PC-3 (cell line): Measurements from ENCODE around the gene HMCN2. TPM values are rescaled to one million over a fixed set of nuclear protein-coding genes. Genes with fewer than 3 reads are reported as not detected.

Source experiments
- ATAC-seq: fragments of 200-7000 bp; cut with Tn5 transposase; 2 replicates; pipeline ENCODE4 v1.9.1; 2020; ENCODE audit warnings: mild to moderate bottlenecking, moderate library complexity
- BruUV-seq: library from RNA; stranded (reverse); fragments of 400-500 nt; replicated peaks from 2 replicates; lab custom pipeline; 2021; lab: Mats Ljungman, UMichigan
- CTCF ChIA-PET: fragments of 300-600 bp; sonication (Branson Sonifier 250); formaldehyde crosslinking; loops from one replicate; lab custom pipeline; 2022; ENCODE audit warnings: antibody characterized with exemption; lab: Charles Lee
- POLR2A ChIA-PET: fragments of 300-600 bp; sonication (Branson Sonifier 250); formaldehyde crosslinking; loops from one replicate; lab custom pipeline; 2022; ENCODE audit warnings: antibody characterized with exemption; ENCODE audit not compliant: unreplicated experiment; lab: Charles Lee
- DNase-seq: peaks from one replicate; pipeline ENCODE4 v3.0.0-alpha.2; 2015
- H2AFZ ChIP-seq: fragments of 300-600 bp; sonication (generic); 2 replicates; pipeline ENCODE4 v1.6.0; 2016; ENCODE audit warnings: antibody characterized with exemption, low read length
- H3F3A ChIP-seq: fragments of 300-600 bp; sonication (generic); one replicate; pipeline ENCODE4 v1.6.0; 2017; ENCODE audit warnings: antibody characterized with exemption, low read length, control low read depth, mild to moderate bottlenecking; ENCODE audit not compliant: unreplicated experiment
- H3K27ac ChIP-seq: fragments of 300-600 bp; sonication (generic); 2 replicates; pipeline ENCODE4 v1.5.1; 2016; ENCODE audit warnings: mild to moderate bottlenecking, low read length
- H3K27me3 ChIP-seq: fragments of 300-600 bp; sonication (generic); 2 replicates; pipeline ENCODE4 v1.6.1; 2016; ENCODE audit warnings: low read length, mixed read lengths
- H3K36me3 ChIP-seq: fragments of 300-600 bp; sonication (generic); 2 replicates; pipeline ENCODE4 v1.6.1; 2016; ENCODE audit warnings: low read depth, mixed run types, low read length, mixed read lengths
- H3K4me1 ChIP-seq: fragments of 300-600 bp; sonication (generic); 2 replicates; pipeline ENCODE4 v1.5.1; 2016; ENCODE audit warnings: low read length; ENCODE audit not compliant: insufficient read depth
- H3K4me2 ChIP-seq: fragments of 300-600 bp; sonication (generic); 2 replicates; pipeline ENCODE4 v1.6.0; 2016; ENCODE audit warnings: low read length
- H3K4me3 ChIP-seq: fragments of 300-600 bp; sonication (generic); 2 replicates; pipeline ENCODE4 v1.5.1; 2016; ENCODE audit warnings: mild to moderate bottlenecking, low read length, mixed read lengths
- H3K79me2 ChIP-seq: fragments of 300-600 bp; sonication (generic); 2 replicates; pipeline ENCODE4 v1.6.1; 2017; ENCODE audit warnings: low read length, mixed read lengths
- H3K9ac ChIP-seq: fragments of 300-600 bp; sonication (generic); 2 replicates; pipeline ENCODE4 v1.6.0; 2016; ENCODE audit warnings: mild to moderate bottlenecking, low read length
- H3K9me2 ChIP-seq: fragments of 300-600 bp; sonication (generic); replicated peaks from 2 replicates; pipeline ENCODE4 v1.6.1; 2016; ENCODE audit warnings: mixed run types, low read length, mixed read lengths
- H3K9me3 ChIP-seq: fragments of 300-600 bp; sonication (generic); 2 replicates; pipeline ENCODE4 v1.6.1; 2016; ENCODE audit warnings: low read length, mixed read lengths
- H4K20me1 ChIP-seq: fragments of 300-600 bp; sonication (generic); 2 replicates; pipeline ENCODE4 v1.6.1; 2016; ENCODE audit warnings: low read length, mixed read lengths
- CTCF ChIP-seq: fragments of 300-600 bp; sonication (generic); conservative IDR thresholded peaks from 2 replicates; pipeline ENCODE4 v1.5.1; 2017; ENCODE audit warnings: antibody characterized with exemption, low read depth, mild to moderate bottlenecking, low read length
- EZH2 ChIP-seq: fragments of 300-600 bp; sonication (generic); IDR thresholded peaks from one replicate; pipeline ENCODE4 v1.6.1; 2017; ENCODE audit warnings: antibody characterized with exemption, mild to moderate bottlenecking, low read length; ENCODE audit not compliant: unreplicated experiment
- EZH2phosphoT487 ChIP-seq: fragments of 300-600 bp; sonication (generic); IDR thresholded peaks from 2 replicates; pipeline ENCODE4 v1.6.1; 2018; ENCODE audit warnings: mild to moderate bottlenecking, antibody characterized with exemption, low read length, borderline replicate concordance
- intact Hi-C: fragments of 100-400 bp; cut with micrococcal nuclease; formaldehyde crosslinking; loops from 2 replicates; pipeline ENCODE4 v1.9.0; 2023
- total RNA-seq: library from RNA; depleted of rRNA; stranded (reverse); fragments of >200 nt; gene quantifications from 2 replicates; pipeline ENCODE4 v1.2.3, GENCODE V29; 2014

HMCN2 gene
- total RNA-seq, 1 experiment from 2014 or later = 0.11 TPM

DNA sequence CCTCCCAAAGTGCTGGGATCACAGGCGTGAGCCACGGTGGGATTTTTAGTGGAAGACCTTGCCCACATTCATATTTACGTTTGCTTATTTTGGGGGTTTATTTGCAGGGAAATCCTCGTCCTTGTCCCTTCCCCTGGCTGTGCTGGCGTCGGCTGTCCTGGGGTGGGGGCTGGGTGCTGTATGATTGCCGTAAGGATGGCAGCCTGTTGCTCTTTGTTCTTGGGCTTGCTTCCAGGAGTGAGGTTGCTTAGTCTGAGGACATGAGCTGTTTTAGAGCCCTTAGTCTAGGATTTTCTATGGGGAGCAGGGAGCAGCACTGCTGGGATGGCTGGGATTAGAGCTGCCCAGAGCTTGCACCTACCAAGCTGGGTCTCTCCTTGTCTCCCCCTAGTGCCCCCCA, 93.4 kb downstream of the HMCN2 start:
- CTCF ChIA-PET = no interaction called here
- Histone ChIP-seq H3K4me2 (no peak overlapping the region), H4K20me1 (no peaks in the 10 kb centered on the region), H3K9me2 (no peaks in the 10 kb centered on the region), H2AFZ (no peak overlapping the region), H3K4me1 (no peaks in the 10 kb centered on the region), H3K9ac (no peak overlapping the region), H3K27ac (no peak overlapping the region), H3F3A (no peaks in the 10 kb centered on the region), H3K36me3 (no peaks in the 10 kb centered on the region), H3K4me3 (no peak overlapping the region), H3K9me3 (no peaks in the 10 kb centered on the region), H3K27me3 (no peaks in the 10 kb centered on the region), H3K79me2 (no peaks in the 10 kb centered on the region)
- DNase-seq (no peak), ATAC-seq (no peak)
- intact Hi-C loops = no loop called here
- no TSS peak for BruUV-seq
- POLR2A ChIA-PET = no interaction called here
- TF ChIP-seq EZH2phosphoT487 (no peak), CTCF (no peak), EZH2 (no peak)

GRCh38 chr9:130359819-130360218, 94.3 kb downstream of the HMCN2 start:
- DNase-seq (no peak), ATAC-seq (no peak)
- Histone ChIP-seq H3K9me2 (no peaks in the 10 kb centered on the region), H3K4me2 (no peak overlapping the region), H3K4me3 (no peak overlapping the region), H3K27me3 (no peaks in the 10 kb centered on the region), H3K9ac (no peak overlapping the region), H3K9me3 (no peaks in the 10 kb centered on the region), H2AFZ (no peak overlapping the region), H3K27ac (no peak overlapping the region), H3K36me3 (no peaks in the 10 kb centered on the region), H4K20me1 (no peaks in the 10 kb centered on the region), H3K4me1 (peaks cover 6% of the 10 kb centered on the region), H3F3A (no peaks in the 10 kb centered on the region), H3K79me2 (no peaks in the 10 kb centered on the region)
- intact Hi-C loops = no loop called here
- CTCF ChIA-PET = no interaction called here
- TF ChIP-seq CTCF = no peak
- no peak for TF ChIP-seq EZH2
- TF ChIP-seq EZH2phosphoT487 = no peak
- BruUV-seq = no TSS peak
- POLR2A ChIA-PET = no interaction called here

DNA sequence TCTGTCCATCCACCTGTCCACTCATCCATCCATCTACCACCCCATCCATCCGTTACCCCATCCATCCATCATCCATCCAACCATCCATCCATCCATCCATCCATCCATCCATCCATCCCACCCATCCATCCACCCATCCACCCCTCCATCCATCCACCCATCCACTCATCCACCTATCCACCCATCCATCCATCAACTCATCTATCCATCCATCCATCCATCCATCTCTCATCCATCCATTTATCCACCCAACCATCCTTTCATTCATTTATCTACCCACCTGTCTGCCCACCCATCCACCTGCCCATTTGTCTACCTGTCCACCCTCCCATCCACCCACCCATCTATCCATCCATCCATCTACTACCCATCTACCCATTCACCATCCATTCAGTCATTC, 95.1 kb downstream of the HMCN2 start:
- Histone ChIP-seq H2AFZ (no peak overlapping the region), H4K20me1 (no peaks in the 10 kb centered on the region), H3K9me2 (no peaks in the 10 kb centered on the region), H3K79me2 (no peaks in the 10 kb centered on the region), H3K9me3 (no peaks in the 10 kb centered on the region), H3K4me2 (no peak overlapping the region), H3F3A (no peaks in the 10 kb centered on the region), H3K27me3 (no peaks in the 10 kb centered on the region), H3K4me1 (peaks cover 12% of the 10 kb centered on the region), H3K9ac (no peak overlapping the region), H3K4me3 (no peak overlapping the region), H3K36me3 (no peaks in the 10 kb centered on the region), H3K27ac (no peak overlapping the region)
- POLR2A ChIA-PET = no interaction called here
- CTCF ChIA-PET = no interaction called here
- BruUV-seq = no TSS peak
- DNase-seq (no peak), ATAC-seq (no peak)
- intact Hi-C loops = no loop called here
- no peak for TF ChIP-seq EZH2phosphoT487
- TF ChIP-seq CTCF = no peak
- TF ChIP-seq EZH2 = no peak
